ENCODE measurements around the gene SEZ6. TPM values are rescaled to one million over a fixed set of nuclear protein-coding genes. Genes with fewer than 3 reads are reported as not detected.

The SEZ6 gene
- total RNA-seq, 2 donors from 2014 or later, result 0.37 TPM; not detected in 1

DNA sequence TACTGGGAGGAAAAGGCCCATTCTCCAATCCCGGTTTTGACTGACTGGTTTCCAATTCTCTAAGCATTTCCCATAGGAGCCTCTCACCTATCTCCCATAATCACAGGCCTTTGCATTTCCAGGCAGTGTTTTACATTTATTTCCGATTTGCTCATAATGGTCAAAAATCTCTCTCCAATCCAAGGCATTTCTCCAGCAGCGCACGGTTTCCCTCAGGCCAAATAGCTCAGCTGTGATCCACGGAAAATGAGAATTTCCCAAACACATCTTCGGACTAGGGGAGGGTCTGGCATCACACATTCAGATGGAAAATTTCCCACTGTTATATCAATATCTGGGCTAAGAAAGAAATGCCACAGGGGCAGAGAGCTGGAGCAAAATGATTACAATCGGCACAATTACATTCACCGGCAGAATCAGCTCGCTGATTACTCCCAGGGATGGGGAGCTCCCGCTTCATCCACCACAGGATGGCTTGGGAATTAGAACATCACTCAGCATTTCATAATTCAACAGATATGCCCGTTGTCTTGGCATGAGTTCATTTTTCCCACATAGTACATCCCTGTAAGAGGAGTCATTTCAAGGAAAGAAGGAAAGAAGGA lies 43.8 kb upstream of the SEZ6 start:
- intact Hi-C loops (cut with DNase I), result no loop called here
- Histone ChIP-seq H3K27ac (no peak overlapping the region), H3K27me3 (no peaks in the 10 kb centered on the region), H3K36me3 (no peaks in the 10 kb centered on the region), H3K9me3 (no peaks in the 10 kb centered on the region), H3K4me1 (no peaks in the 10 kb centered on the region), H3K4me3 (no peak overlapping the region), H3K9ac (ENCODE audit: low read depth in 2 of 2, low read length in 2 of 2) (no peak overlapping the region)
- no peak for DNase-seq
- TF ChIP-seq, protein P1, sequence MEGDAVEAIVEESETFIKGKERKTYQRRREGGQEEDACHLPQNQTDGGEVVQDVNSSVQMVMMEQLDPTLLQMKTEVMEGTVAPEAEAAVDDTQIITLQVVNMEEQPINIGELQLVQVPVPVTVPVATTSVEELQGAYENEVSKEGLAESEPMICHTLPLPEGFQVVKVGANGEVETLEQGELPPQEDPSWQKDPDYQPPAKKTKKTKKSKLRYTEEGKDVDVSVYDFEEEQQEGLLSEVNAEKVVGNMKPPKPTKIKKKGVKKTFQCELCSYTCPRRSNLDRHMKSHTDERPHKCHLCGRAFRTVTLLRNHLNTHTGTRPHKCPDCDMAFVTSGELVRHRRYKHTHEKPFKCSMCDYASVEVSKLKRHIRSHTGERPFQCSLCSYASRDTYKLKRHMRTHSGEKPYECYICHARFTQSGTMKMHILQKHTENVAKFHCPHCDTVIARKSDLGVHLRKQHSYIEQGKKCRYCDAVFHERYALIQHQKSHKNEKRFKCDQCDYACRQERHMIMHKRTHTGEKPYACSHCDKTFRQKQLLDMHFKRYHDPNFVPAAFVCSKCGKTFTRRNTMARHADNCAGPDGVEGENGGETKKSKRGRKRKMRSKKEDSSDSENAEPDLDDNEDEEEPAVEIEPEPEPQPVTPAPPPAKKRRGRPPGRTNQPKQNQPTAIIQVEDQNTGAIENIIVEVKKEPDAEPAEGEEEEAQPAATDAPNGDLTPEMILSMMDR (IDR thresholded peaks at IDR 0.05), result no peak

DNA sequence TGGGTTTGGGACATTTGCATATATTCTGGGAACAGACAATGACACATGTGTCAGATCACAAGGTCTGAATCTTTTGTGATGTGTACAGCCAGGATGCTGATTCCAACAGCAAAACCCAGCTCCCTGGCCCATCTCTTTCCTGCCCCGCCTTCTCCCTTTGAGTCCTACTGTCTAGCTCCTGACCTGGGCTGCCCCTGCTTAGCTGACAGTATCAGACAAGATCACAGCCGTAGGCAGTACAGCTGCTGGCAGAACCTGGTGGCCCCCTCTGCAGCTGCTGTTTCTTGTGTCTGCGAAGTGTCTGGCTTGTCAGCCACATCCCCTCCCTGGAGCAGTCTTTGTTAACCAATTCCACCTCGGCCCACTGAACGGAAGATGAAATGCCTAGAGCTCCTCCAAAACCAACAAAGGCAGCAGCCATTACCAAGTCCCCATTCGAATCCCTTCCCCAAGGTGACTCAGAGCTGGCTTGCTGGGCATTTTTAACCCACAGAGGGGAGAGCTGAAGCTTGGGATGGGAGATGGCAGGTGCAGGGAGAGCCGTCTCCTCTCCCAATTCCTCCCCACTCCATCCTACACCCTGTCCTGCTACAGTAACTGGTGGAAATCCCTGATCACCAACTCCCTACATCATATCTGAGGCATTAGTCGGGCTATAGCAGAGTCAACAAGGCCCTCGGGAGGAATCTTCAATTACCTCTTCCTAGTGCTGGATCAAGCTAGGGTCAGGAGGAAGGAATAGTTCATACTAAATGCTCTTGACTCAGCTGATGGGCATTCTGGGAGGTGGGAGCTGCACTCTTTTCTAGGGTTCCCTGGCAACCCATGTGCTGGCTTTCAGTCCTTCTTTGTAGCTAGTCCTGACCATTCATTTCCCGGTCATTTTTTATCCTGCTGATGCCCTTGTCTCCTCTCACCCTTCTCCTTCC lies 42.9 kb upstream of the SEZ6 start:
- no peaks in the 10 kb centered on the region for H3K36me3 ChIP-seq

DNA sequence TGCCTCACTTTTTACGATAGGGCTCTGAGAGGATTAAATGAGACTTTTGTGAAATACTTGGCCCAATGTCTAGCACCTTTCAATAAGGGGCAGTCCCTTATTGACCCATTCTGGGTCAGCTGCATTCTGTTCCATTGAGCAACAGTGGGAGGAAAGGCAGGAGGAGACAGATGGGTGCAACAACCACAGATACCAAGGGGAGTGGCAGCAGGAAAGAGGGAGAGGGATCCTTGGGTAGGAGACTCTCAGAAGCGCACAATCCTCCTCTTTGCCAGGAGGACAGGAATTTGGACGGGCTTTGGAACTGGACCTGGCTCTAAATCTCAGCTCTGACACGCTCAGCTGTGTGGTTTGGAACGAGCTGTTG lies 40.6 kb upstream of the SEZ6 start:
- Histone ChIP-seq H3K4me3 (no peak overlapping the region), H3K27ac (no peak overlapping the region), H3K27me3 (no peaks in the 10 kb centered on the region), H3K9me3 (no peaks in the 10 kb centered on the region), H3K4me1 (no peaks in the 10 kb centered on the region), H3K9ac (ENCODE audit: low read depth in 2 of 2, low read length in 2 of 2) (no peak overlapping the region), H3K36me3 (no peaks in the 10 kb centered on the region)
- intact Hi-C loops (cut with DNase I), result no loop called here
- no peak for DNase-seq
- TF ChIP-seq, protein P1 (IDR thresholded peaks at IDR 0.05), result no peak

More for the DNA sequence above, 42.9 kb upstream of the SEZ6 start:
- no peaks in the 10 kb centered on the region for H3K27me3 ChIP-seq
- H3K4me1 ChIP-seq, result no peaks in the 10 kb centered on the region
- H3K27ac ChIP-seq, result no peak overlapping the region
- no peak overlapping the region for H3K4me3 ChIP-seq
- no peaks in the 10 kb centered on the region for H3K9me3 ChIP-seq
- intact Hi-C loops (cut with DNase I), result no loop called here
- no peak for DNase-seq
- TF ChIP-seq, protein P1 (IDR thresholded peaks at IDR 0.05), result no peak
- H3K9ac ChIP-seq (ENCODE audit: low read depth in 2 of 2, low read length in 2 of 2), result no peak overlapping the region

DNA sequence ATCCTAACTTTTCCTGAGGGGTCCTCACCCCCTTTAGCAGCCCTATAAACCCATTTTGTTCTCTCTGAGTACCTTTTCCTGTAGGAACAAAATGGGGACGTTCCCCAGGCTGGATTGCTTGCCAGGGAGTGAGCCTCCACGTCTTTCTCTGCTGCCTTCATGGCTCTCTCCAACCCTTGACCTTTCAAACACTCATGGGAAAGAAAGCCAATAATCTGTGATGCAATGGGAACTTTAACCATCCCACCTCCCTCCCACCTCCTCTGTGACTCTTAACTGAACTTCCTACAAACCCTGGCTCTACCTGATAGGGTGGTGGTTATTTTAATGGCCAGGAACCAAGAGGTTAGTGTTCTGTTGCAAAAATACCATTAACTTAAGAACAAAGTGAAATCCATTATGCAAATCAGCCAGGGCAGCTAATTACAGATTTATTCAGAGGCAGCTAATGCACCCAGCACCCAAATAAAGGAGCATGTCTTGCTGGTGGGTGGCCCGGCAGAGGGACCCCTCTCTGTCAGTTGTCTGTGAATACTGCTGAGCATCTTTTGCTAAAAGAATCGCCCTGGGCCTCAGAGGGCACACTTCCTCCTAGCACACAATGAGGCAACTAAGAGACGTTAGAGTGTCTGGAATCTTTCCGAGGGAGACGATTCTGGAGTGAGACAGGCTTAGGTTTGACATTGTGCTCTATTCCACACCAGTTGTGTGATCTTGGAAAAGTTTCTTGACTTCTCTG lies 40.1 kb upstream of the SEZ6 start:
- DNase-seq, result no peak
- no peak overlapping the region for H3K9ac ChIP-seq (ENCODE audit: low read depth in 2 of 2, low read length in 2 of 2)
- TF ChIP-seq, protein P1 (IDR thresholded peaks at IDR 0.05), result no peak
- no peak overlapping the region for H3K27ac ChIP-seq
- no peaks in the 10 kb centered on the region for H3K4me1 ChIP-seq
- no peaks in the 10 kb centered on the region for H3K36me3 ChIP-seq
- no peak overlapping the region for H3K4me3 ChIP-seq
- no peaks in the 10 kb centered on the region for H3K27me3 ChIP-seq
- no peaks in the 10 kb centered on the region for H3K9me3 ChIP-seq
- intact Hi-C loops (cut with DNase I), result no loop called here

DNA sequence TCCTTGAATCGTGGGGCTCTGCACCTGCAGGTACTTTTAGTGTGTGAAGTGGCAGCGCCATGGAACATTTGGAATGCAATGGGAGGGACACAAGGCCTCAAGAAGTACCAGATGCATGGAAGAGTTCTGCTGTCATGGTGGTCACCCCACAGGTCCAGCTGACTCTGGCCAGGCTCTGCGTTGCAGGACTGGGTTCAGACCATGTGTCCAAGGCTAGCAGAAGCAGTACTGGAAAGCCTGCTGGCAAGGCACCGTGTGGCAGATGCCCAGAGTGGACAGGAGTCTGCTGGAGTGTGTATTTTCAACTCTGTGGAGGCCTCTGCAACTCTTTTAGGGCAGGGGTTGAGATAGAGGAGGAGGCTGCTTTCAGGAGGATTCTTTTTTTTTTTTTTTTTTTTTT lies 39.2 kb upstream of the SEZ6 start:
- DNase-seq, result no peak
- Histone ChIP-seq H3K9me3 (no peaks in the 10 kb centered on the region), H3K27me3 (no peaks in the 10 kb centered on the region), H3K36me3 (no peaks in the 10 kb centered on the region), H3K9ac (ENCODE audit: low read depth in 2 of 2, low read length in 2 of 2) (no peak overlapping the region), H3K4me3 (no peak overlapping the region), H3K27ac (no peak overlapping the region), H3K4me1 (no peaks in the 10 kb centered on the region)
- intact Hi-C loops (cut with DNase I), result no loop called here
- TF ChIP-seq, protein P1 (IDR thresholded peaks at IDR 0.05), result no peak
